Epithelial cell of esophagus (primary cell): Measurements from ENCODE around the gene ZNF222.
A peak's percentile ranks its signal among the peaks of the same experiment; 100 is the strongest.

Source experiments
- DNase-seq: peaks from one replicate; pipeline ENCODE4 v3.0.0; 2010; ENCODE audit warnings: low read depth
- H3K4me3 ChIP-seq: 2 replicates; pipeline ENCODE4 v1.5.1; 2011; ENCODE audit warnings: mild to moderate bottlenecking, low read length, control low read depth
- CTCF ChIP-seq: IDR thresholded peaks from 2 replicates; pipeline ENCODE4 v1.5.1; 2011; ENCODE audit warnings: low read depth, mild to moderate bottlenecking, low read length, control low read depth, inconsistent platforms; ENCODE audit not compliant: insufficient read depth; ENCODE audit errors: missing control alignments

The ZNF222 gene

GRCh38 chr19:44021221-44021620, 4.0 kb upstream of the ZNF222 start:
- no peak for DNase-seq
- no peak for TF ChIP-seq CTCF
- H3K4me3 ChIP-seq = no peak overlapping the region

- no peak for TF ChIP-seq CTCF
- peak overlapping the region; percentile 92 for H3K4me3 ChIP-seq
- DNase-seq = no peak
Observed at GRCh38 chr19:44024900-44025216, 321 bp upstream of the ZNF222 start.

GRCh38 chr19:44026622-44027021, 1.4 kb downstream of the ZNF222 start:
- no peak for TF ChIP-seq CTCF
- no peak overlapping the region for H3K4me3 ChIP-seq
- no peak for DNase-seq

- no peak overlapping the region for H3K4me3 ChIP-seq
- TF ChIP-seq CTCF = no peak
- DNase-seq = no peak
Observed at GRCh38 chr19:44032001-44032610, 6.9 kb downstream of the ZNF222 start.

- no peak for DNase-seq
- no peak overlapping the region for H3K4me3 ChIP-seq
- TF ChIP-seq CTCF = no peak
Observed at GRCh38 chr19:44042147-44042546, 17.0 kb downstream of the ZNF222 start.

GRCh38 chr19:44050740-44051649, 25.8 kb downstream of the ZNF222 start:
- TF ChIP-seq CTCF = no peak
- peak overlapping the region; percentile 93 for H3K4me3 ChIP-seq
- peak; percentile 79 for DNase-seq
